ENCODE results near the gene GALNT7. TPM values are rescaled to one million over a fixed set of nuclear protein-coding genes. Genes with fewer than 3 reads are reported as not detected.
A peak's percentile ranks its signal among the peaks of the same experiment; 100 is the strongest.

GALNT7 gene
- polyA plus RNA-seq, 3 donors: 12.3 to 29.0 (median 19.7) TPM

- no peak overlapping the region for H2AFZ ChIP-seq (ENCODE audit: insufficient read depth, low read depth, low read length, poor library complexity, severe bottlenecking)
- H3K4me3 ChIP-seq (replicated peaks in 1 of 3; ENCODE audit: low read depth in 2 of 3, low read length in 3 of 3): no peak overlapping the region
- no peak overlapping the region for H3K4me2 ChIP-seq (replicated peaks; ENCODE audit: extremely low read depth, low read length, poor library complexity, severe bottlenecking)
- H3K79me2 ChIP-seq (ENCODE audit: insufficient read depth, low read length): peaks cover 54% of the 10 kb centered on the region
- 83% methylated on average over 1 of the region's 6 CpGs for WGBS (ENCODE audit: insufficient coverage)
- no peaks in the 10 kb centered on the region for H3K27me3 ChIP-seq (ENCODE audit: control insufficient read depth in 2 of 2, insufficient read depth in 2 of 2, low read length in 2 of 2)
- peaks cover 10 to 23% of the 10 kb centered on the region in 2 donors for H3K36me3 Mint-ChIP-seq
- peaks cover 8% of the 10 kb centered on the region for H3K4me1 Mint-ChIP-seq
- no peak overlapping the region for H3K4me3 Mint-ChIP-seq
- H4K20me1 ChIP-seq (ENCODE audit: insufficient read depth, low read length): peaks cover 53% of the 10 kb centered on the region
- no peaks in the 10 kb centered on the region for H3K4me1 ChIP-seq (ENCODE audit: control insufficient read depth in 1 of 2, insufficient read depth in 2 of 2, low read length in 2 of 2)
- no peaks in the 10 kb centered on the region for H3K27me3 Mint-ChIP-seq (ENCODE audit: low read depth in 3 of 3)
- no peak overlapping the region for H3K27ac ChIP-seq (ENCODE audit: low read depth in 1 of 2, low read length in 2 of 2)
- H3K9me3 Mint-ChIP-seq: no peaks in the 10 kb centered on the region
- H3K27ac Mint-ChIP-seq: peak overlapping the region in 1 of 7 donors; percentile 6
- no peak overlapping the region for H3K9ac ChIP-seq (ENCODE audit: insufficient read depth, low read length, poor library complexity, severe bottlenecking)
- intact Hi-C loops (cut with micrococcal nuclease): loop anchor here in 1 of 2 donors (5.0 kb wide), 1 partner anchor 232 kb away; no protein-coding TSS in a partner anchor
- no peak for DNase-seq
- TF ChIP-seq, protein P1, sequence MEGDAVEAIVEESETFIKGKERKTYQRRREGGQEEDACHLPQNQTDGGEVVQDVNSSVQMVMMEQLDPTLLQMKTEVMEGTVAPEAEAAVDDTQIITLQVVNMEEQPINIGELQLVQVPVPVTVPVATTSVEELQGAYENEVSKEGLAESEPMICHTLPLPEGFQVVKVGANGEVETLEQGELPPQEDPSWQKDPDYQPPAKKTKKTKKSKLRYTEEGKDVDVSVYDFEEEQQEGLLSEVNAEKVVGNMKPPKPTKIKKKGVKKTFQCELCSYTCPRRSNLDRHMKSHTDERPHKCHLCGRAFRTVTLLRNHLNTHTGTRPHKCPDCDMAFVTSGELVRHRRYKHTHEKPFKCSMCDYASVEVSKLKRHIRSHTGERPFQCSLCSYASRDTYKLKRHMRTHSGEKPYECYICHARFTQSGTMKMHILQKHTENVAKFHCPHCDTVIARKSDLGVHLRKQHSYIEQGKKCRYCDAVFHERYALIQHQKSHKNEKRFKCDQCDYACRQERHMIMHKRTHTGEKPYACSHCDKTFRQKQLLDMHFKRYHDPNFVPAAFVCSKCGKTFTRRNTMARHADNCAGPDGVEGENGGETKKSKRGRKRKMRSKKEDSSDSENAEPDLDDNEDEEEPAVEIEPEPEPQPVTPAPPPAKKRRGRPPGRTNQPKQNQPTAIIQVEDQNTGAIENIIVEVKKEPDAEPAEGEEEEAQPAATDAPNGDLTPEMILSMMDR (IDR thresholded peaks at IDR 0.05): no peak
- H3K36me3 ChIP-seq (replicated peaks in 1 of 2; ENCODE audit: control insufficient read depth in 1 of 2, insufficient read depth in 2 of 2, low read length in 2 of 2): peaks cover 7 to 11% of the 10 kb centered on the region in 2 donors
- no peaks in the 10 kb centered on the region for H3K9me3 ChIP-seq (replicated peaks in 1 of 2; ENCODE audit: control insufficient read depth in 1 of 2, insufficient read depth in 1 of 2, low read length in 2 of 2)
These were observed 90.7 kb downstream of the GALNT7 start for GRCh38 chr4:173259310-173259709.

GRCh38 chr4:173261052-173261451 lies 92.4 kb downstream of the GALNT7 start:
- no peak overlapping the region for H3K27ac Mint-ChIP-seq
- H3K27me3 ChIP-seq (ENCODE audit: control insufficient read depth in 2 of 2, insufficient read depth in 2 of 2, low read length in 2 of 2): no peaks in the 10 kb centered on the region

More at GRCh38 chr4:173261052-173261451, 92.4 kb downstream of the GALNT7 start:
- DNase-seq: no peak
- no peak overlapping the region for H3K4me3 ChIP-seq (replicated peaks in 1 of 3; ENCODE audit: low read depth in 2 of 3, low read length in 3 of 3)
- H3K4me3 Mint-ChIP-seq: no peak overlapping the region
- 100% methylated on average over 2 of the region's 2 CpGs for WGBS (ENCODE audit: insufficient coverage)
- peaks cover 56% of the 10 kb centered on the region for H3K79me2 ChIP-seq (ENCODE audit: insufficient read depth, low read length)
- H3K27ac ChIP-seq (ENCODE audit: low read depth in 1 of 2, low read length in 2 of 2): no peak overlapping the region
- H3K27me3 Mint-ChIP-seq (ENCODE audit: low read depth in 3 of 3): no peaks in the 10 kb centered on the region
- TF ChIP-seq, protein P1 (IDR thresholded peaks at IDR 0.05): no peak
- no peaks in the 10 kb centered on the region for H3K4me1 ChIP-seq (ENCODE audit: control insufficient read depth in 1 of 2, insufficient read depth in 2 of 2, low read length in 2 of 2)
- intact Hi-C loops (cut with micrococcal nuclease): no loop called here
- H3K9me3 Mint-ChIP-seq: no peaks in the 10 kb centered on the region
- H3K4me2 ChIP-seq (replicated peaks; ENCODE audit: extremely low read depth, low read length, poor library complexity, severe bottlenecking): no peak overlapping the region
- peaks cover 5 to 18% of the 10 kb centered on the region in 2 donors for H3K36me3 Mint-ChIP-seq
- peaks cover 5 to 7% of the 10 kb centered on the region in 2 donors for H3K36me3 ChIP-seq (replicated peaks in 1 of 2; ENCODE audit: control insufficient read depth in 1 of 2, insufficient read depth in 2 of 2, low read length in 2 of 2)
- H3K9me3 ChIP-seq (replicated peaks in 1 of 2; ENCODE audit: control insufficient read depth in 1 of 2, insufficient read depth in 1 of 2, low read length in 2 of 2): no peaks in the 10 kb centered on the region
- peaks cover 11% of the 10 kb centered on the region for H3K4me1 Mint-ChIP-seq
- H2AFZ ChIP-seq (ENCODE audit: insufficient read depth, low read depth, low read length, poor library complexity, severe bottlenecking): no peak overlapping the region
- H3K9ac ChIP-seq (ENCODE audit: insufficient read depth, low read length, poor library complexity, severe bottlenecking): no peak overlapping the region
- peaks cover 52% of the 10 kb centered on the region for H4K20me1 ChIP-seq (ENCODE audit: insufficient read depth, low read length)
